HG02759 (cell line): ENCODE data around the gene PTGFR.

ENCODE experiments used
- ATAC-seq: cut with Tn5 transposase; IDR thresholded peaks from one replicate; pipeline ENCODE4 v1.9.1; 2021; ENCODE audit warnings: mild to moderate bottlenecking, moderate library complexity; ENCODE audit not compliant: unreplicated experiment

The PTGFR gene

GRCh38 chr1:78586572-78586971, 95.8 kb downstream of the PTGFR start:
- no peak for ATAC-seq

- ATAC-seq, result no peak
Measured at GRCh38 chr1:78587211-78587610, 96.4 kb downstream of the PTGFR start.
